ENCODE results near the gene COL5A2.

DNA sequence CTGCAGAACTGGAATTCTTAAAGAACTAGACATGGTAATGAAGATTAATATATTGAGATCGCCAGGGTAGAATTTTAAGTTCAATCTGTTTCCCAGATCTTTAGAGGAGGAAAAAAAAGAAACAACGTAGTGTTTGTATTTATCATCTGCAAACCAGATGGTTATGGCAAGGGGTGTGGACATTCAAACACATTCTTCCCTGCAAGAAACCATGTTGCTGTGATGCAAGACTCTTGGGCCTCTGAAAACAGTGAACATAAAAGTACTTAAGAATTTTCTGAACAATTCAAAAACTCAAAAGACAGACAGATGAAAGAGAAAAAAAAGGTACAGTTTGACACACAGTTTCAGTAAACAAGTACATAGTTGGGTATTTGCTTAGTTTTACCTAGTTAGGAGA lies 35.6 kb downstream of the COL5A2 start:
- TF ChIP-seq, protein P1, sequence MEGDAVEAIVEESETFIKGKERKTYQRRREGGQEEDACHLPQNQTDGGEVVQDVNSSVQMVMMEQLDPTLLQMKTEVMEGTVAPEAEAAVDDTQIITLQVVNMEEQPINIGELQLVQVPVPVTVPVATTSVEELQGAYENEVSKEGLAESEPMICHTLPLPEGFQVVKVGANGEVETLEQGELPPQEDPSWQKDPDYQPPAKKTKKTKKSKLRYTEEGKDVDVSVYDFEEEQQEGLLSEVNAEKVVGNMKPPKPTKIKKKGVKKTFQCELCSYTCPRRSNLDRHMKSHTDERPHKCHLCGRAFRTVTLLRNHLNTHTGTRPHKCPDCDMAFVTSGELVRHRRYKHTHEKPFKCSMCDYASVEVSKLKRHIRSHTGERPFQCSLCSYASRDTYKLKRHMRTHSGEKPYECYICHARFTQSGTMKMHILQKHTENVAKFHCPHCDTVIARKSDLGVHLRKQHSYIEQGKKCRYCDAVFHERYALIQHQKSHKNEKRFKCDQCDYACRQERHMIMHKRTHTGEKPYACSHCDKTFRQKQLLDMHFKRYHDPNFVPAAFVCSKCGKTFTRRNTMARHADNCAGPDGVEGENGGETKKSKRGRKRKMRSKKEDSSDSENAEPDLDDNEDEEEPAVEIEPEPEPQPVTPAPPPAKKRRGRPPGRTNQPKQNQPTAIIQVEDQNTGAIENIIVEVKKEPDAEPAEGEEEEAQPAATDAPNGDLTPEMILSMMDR (IDR thresholded peaks at IDR 0.05) = no peak
- no peak for TF ChIP-seq POLR2A (IDR thresholded peaks at IDR 0.05)

Data from upper lobe of left lung (tissue), 4 donors.